HG03196 (cell line): ENCODE measurements around the gene SERPINA3.
"Not testable (repeated sequence)": the region's sequence is repeated elsewhere in the genome, so short reads cannot be mapped to it uniquely, and the experiment has no call there.

Experiments used
- ATAC-seq: cut with Tn5 transposase; IDR thresholded peaks from one replicate; pipeline ENCODE4 v1.9.1; 2021; ENCODE audit not compliant: unreplicated experiment

Gene SERPINA3

GRCh38 chr14:94583557-94583956 is 28.6 kb upstream of the SERPINA3 start:
- ATAC-seq, result no peak

GRCh38 chr14:94584591-94585280 is 27.5 kb upstream of the SERPINA3 start:
- ATAC-seq, result no peak

GRCh38 chr14:94586635-94587034 is 25.6 kb upstream of the SERPINA3 start:
- no peak for ATAC-seq

- ATAC-seq, result no peak
These were observed 23.9 kb upstream of the SERPINA3 start for GRCh38 chr14:94588311-94588710.

- ATAC-seq, result no peak
These were observed 21.1 kb upstream of the SERPINA3 start for GRCh38 chr14:94591073-94591472.

GRCh38 chr14:94591871-94592270 is 20.3 kb upstream of the SERPINA3 start:
- ATAC-seq, result no peak

GRCh38 chr14:94592457-94592856 is 19.7 kb upstream of the SERPINA3 start:
- ATAC-seq, result no peak

GRCh38 chr14:94593376-94593748 is 18.8 kb upstream of the SERPINA3 start:
- no peak for ATAC-seq

GRCh38 chr14:94593749-94594431 is 18.3 kb upstream of the SERPINA3 start:
- no peak for ATAC-seq

- no peak for ATAC-seq
These were observed 17.8 kb upstream of the SERPINA3 start for GRCh38 chr14:94594441-94594840.

- no peak for ATAC-seq
These were observed 16.3 kb upstream of the SERPINA3 start for GRCh38 chr14:94595912-94596311.

- ATAC-seq, result no peak
These were observed 15.8 kb upstream of the SERPINA3 start for GRCh38 chr14:94596361-94596760.

GRCh38 chr14:94597788-94598187 is 14.4 kb upstream of the SERPINA3 start:
- no peak for ATAC-seq

- ATAC-seq, result no peak
These were observed 13.7 kb upstream of the SERPINA3 start for GRCh38 chr14:94598506-94598815.

GRCh38 chr14:94598816-94599655 is 13.2 kb upstream of the SERPINA3 start:
- ATAC-seq, result no peak

GRCh38 chr14:94599656-94600004 is 12.6 kb upstream of the SERPINA3 start:
- ATAC-seq, result no peak

GRCh38 chr14:94600148-94600545 is 12.0 kb upstream of the SERPINA3 start:
- no peak for ATAC-seq

GRCh38 chr14:94601884-94602391 is 10.3 kb upstream of the SERPINA3 start:
- no peak for ATAC-seq

- no peak for ATAC-seq
These were observed 9.5 kb upstream of the SERPINA3 start for GRCh38 chr14:94602722-94603121.

- no peak for ATAC-seq
These were observed 6.8 kb upstream of the SERPINA3 start for GRCh38 chr14:94605361-94605760.

GRCh38 chr14:94608966-94609365 is 3.2 kb upstream of the SERPINA3 start:
- ATAC-seq, result not testable (repeated sequence)

- no peak for ATAC-seq
These were observed 1.0 kb upstream of the SERPINA3 start for GRCh38 chr14:94611179-94611578.
